Activated naive CD4-positive, alpha-beta T cell treated with anti-CD3 and anti-CD28 coated beads, Interleukin-2, amount 50 U/mL, for 16 hours (primary cell): ENCODE measurements around the gene PALM3.

Experiments
- DNase-seq: peaks from one replicate; pipeline ENCODE4 v3.0.0-alpha.2; 2020

Gene PALM3, protein sequence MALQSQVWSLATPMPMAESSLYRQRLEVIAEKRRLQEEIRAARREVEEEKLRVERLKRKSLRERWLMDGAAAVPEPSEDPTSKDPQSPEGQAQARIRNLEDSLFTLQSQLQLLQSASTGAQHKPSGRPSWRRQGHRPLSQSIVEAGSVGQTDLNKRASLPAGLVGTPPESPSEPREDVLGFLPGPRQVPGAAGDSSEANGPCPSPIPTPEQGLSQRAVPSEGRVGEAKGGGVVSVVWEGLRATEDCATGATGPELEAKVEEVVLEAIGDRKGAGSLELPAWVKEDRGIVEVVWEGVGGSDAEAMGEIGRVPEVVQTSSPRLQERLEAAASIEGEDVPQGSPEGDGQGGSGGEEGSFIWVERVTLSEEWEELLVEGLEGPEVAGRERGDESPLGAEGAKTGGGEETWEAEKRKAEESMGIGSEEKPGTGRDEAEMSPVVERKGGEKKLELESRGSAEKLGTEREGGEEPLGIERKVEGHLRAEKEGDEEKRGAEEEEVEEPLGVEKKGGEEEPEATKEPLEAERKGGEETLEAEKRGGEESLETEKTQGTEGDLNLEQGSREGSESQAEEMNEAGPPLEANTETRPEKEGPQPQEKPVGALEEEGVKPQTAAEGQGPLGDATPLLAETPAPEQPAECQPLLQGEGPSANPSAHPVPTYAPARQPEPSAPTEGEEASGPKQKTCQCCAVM

DNA sequence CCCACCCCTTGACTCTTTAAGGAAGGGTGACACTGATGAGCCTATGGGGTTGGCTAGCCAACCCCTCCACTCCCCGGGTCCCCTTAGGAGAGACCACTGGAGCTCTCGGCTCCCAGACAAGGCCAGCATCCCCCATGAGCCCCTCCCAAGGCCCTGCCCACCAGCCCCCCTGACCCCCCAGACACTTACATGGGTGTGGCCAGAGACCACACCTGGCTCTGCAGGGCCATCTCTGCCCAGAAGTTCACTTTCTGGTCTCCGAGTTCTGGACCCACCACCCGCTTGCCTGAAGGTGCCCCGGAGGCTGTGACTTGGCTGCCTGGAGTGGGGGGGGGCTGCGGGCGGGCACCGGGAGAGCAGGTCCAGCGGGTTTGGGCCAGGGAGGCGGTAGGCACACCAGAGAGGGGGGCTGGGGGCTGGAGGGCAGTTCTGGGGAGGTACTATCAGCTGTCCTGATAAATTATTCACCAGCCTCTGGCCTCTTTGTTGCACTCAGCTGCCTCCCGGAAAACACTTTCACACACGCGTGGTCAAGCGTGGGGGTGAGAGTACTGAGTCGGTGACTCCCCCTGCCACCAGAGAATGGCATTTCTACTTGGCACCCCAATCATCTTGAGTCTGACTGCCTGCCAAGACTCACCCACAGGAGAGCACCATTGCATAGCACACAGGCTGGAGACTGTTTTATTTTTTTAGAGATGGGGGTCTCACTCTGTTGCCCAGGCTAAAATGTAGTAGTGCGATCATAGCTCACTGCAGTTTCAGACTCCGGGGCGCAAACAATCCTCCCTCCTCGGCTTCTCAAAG, at the start of gene PALM3:
Gene PALM3, minus strand, starts transcription at position 326 of the 807 bp plus-strand sequence. Its CDS starts 96 bp downstream, at position 230.
- no peak for DNase-seq

DNA sequence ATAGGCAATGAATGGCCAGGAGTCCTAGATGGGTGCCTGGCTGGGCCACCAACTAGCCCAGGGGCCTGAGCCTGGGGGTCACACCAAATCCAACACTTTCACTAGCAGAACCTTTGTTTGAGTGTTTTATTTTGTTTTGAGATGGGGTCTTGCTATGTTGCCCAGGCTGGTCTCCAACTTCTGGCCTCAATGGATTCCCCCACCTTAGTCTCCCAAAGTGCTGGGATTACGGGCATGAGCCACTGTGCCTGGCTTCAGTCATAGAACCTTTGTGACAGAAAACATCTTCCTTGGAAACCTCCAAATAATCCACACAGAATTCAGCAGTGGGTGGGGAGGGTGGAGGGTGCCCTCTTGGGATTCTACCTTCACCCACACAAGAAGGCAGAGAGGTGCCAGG, 49.6 kb upstream of the PALM3 start:
- DNase-seq, result no peak

DNA sequence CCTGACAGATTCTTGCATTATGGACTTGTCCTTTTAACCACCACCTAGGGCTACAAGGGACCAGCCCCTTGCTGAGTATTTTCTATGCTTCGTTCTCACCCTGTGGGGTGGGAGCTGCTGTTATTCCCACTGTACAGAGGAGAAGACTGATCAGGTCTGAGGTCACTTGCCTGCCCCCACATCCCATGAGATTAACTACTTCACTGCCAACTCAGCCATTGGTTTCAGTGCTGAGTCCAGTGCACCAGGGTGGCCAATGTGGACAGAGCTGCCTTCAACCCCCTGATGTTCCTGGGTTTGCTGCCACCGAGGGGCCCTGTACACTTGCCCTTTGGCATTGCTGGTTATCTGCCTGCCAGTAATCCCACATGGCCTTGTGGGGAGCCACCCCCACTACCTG, 48.8 kb upstream of the PALM3 start:
- DNase-seq, result no peak

DNA sequence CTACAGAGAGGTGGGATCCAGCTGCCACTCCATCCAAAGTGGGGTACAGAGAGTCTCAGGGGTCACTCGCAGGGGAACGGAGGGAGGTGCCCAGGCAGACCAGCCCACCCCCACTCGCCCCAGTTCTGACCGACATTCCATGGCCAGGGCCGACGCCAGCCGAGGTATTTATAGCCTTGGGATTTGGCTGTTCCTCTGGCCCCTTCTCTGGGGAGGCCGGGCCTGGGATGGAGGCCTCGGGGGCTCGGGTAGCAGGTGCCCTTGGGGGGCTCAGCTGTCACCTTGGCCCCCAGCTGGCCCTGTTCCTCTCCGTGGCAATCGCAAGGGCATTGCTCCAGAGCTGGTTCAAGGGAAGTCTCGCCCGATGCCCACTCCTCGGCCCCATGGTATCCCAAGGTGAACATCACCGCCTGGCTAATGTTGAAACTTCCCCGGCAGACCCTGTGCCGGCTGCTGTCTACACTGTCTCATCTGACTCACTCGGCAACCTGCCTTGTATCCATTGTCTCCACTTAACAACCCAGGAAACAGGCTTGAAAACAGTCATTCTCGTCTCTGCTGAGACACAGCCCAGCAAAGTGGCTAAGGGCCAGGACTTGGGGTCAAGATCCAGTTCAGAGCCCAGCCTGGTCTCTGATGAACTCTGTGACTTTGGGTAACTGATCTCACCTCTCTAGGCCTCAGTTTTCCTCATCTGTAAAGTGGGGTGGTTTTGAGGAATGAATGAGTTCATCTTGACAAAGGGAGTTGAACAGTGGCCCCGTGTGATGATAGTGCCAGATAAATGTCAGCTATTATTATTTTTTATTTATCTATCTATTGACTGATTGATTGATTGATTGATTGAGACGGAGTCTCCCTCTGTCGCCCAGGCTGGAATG, 45.9 kb upstream of the PALM3 start:
- no peak for DNase-seq

DNA sequence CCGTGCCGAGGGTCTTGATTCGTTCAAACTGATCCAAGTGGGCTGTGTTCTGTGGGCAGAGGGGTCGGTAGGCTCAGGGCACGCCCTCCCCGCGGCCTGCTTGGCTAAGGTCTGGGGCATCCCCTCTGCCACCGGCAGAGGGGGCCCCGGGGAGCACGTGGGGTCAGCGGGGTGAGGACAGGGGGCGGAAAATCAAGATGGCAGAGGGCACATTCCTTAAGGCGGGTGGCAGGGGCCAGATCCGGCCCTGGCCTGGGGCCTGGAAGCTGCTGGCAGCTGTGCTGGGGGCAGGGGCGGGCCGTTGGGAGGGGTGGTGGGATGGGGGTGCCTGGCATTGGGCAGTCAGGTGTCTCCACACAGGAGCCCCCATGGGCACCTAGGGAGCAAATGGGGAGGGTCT, 45.0 kb upstream of the PALM3 start:
- DNase-seq, result no peak

DNA sequence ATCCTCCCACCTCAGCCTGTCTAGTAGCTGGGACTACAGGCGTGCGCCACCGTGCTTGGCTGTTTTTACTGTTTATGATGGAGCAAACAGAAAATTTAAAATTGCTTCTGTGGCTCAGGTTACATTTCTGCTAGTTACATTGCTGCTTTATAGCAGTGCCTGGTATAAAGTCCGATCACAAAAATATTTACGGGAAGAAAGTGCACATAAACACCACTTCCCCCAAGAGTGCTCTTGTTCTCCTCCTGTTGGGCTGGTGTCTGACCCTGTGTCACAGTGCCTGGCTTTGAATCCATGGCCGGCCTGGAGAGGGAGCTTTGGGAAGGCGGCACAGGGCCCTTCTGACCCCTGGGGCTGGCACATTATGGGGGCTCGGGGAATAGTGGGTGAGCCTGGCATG, 43.8 kb upstream of the PALM3 start:
- DNase-seq, result no peak

DNA sequence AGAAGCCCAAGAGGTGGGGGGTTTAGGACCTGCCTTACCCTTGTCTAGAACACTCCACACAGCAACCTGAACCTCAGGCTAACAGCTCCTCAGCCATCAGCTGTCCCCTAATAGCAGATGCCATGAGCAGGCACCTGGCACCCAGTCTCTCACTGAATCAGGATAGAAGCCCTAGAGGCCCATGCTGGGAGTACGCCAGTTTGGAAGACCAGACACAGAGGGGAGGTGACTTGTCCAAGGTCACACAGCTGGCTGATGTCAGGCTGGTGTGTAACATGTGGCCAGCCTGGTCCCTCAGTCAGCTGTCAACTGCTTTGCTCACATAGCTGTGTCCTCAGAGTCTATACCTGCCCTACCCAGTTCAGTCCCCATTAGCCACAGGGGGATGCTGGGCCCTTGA, 41.4 kb upstream of the PALM3 start:
- DNase-seq, result no peak

DNA sequence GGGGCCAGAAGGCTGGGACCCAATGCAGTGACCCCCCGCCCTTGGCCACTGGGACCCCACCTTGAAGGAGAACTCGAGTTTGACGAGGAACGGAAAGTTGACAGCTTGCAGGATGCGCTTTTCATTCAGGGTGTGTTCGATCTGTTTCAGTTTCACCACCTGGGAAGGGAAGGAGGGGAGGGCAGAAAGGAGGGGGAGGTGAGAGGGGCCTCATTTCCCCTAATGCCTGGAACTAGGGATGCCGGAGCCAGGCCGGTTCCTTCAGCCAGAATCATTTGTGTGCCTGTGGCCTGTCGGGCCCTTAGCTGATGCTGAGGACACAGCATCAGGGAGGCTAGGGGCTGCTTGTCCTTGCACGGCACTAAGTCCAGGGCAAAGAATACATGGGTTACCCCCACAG, 40.9 kb upstream of the PALM3 start:
- no peak for DNase-seq

DNA sequence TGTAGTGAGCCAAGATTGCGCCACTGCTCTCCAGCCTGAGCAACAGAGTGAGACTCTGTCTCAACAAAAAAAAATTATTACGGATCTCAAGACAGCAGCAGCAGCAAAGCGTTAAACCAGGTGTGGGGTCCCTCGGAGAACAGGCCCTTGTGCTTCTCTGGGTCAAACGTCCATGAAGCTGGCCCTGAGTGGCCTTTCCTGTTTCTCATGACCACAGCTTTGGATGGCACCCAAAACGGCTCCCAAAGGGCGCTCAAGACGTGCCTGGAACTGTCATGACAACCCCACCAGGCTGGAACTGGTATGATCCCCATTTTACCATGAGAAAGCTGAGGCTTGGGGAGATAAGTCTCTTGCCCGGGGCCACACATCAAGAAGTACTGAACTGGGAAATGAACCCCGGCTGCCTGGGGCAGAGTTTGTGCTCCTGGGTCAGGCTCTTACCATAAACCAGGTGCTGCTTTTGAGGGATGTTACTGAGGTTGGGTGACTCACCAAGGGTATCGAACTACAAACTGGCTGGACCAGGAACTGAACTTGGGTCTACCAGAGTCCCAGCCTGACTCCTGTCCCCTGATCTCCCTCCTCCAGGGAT, 40.3 kb upstream of the PALM3 start:
- DNase-seq, result no peak

DNA sequence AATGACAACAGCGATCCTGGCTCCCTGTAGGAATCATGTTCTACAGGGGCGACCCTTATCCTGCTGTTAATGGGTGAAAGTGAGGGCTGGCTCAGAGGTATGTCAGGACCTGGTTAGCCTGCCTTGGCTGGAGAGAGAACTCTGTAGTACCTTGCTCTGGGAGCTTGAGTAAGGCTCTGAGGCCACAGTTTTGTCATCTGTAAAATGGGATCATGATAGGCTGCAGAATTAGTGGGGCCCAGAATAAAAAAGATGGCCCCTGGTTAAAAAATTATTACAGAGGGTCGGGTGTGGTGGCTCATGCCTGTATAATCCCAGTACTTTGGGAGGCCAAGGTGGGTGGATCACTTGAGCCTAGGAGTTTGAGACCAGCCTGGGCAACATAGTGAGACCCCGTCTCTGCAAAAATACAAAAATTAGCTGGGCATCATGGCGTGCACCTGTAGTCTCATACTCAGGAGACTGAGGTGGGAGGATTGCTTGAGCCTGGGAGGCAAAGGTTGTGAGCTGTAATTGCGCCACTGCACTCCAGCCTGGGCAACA, 39.2 kb upstream of the PALM3 start:
- no peak for DNase-seq

DNA sequence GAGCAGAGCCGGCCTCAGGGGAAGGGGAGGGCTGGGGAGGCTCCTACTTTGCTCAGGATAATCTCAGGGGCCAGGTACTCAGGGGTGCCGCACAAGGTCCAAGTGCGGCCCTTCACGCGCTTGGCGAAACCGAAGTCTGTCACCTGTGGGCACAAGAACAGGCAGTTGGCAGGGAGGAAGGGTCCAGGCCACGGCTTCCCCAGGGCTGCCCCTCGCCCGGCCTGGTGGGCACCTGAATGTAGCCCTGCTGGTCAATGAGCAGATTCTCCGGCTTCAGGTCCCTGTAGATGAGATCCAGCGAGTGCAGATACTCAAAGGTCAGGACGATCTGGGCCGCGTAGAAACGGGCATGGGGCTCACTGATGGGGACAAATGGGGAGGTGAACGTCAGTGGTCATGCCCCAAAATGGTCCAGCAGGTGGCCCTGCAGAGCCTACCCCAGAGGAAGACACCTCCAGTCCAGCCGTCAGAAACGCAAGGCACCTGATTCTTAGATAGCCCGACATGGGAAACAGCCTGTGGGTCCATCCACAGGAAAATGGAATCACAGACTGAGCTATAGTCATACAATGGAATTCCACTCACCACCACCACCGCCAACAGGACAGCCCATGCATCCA, 35.8 kb upstream of the PALM3 start:
- no peak for DNase-seq

DNA sequence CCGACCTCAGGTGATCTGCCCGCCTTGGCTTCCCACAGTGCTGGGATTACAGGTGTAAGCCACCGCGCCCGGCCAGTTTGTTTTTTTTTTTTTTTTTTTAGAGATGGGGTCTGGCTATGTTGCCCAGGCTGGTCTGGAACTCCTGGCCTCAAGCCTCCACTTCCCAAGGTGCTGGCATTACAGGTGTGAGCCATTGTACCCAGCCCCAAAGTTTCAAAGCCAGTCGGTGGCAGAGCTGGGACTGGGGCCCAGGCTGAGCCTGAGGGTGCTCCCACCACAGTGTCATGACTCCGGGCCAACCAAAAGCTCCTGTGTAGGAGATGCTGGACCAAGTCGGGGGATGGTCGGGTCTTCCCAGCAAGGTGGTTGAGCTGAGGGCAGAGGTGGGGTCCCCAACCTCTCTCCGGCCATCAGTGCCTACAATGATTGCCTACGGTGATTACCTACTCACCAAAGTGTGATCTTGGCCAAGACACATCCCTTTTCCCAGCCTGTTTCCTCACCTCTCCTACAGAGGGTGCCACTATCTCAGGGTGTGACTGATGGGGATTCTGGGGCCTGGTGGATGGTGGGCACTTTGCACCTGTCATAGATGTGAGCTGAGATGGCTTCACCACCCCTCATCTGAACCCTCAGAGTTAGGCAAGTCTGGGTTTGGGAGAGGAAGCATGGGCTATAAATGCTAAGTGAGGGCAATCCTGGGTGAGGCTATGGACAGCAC, 34.6 kb upstream of the PALM3 start:
- no peak for DNase-seq

DNA sequence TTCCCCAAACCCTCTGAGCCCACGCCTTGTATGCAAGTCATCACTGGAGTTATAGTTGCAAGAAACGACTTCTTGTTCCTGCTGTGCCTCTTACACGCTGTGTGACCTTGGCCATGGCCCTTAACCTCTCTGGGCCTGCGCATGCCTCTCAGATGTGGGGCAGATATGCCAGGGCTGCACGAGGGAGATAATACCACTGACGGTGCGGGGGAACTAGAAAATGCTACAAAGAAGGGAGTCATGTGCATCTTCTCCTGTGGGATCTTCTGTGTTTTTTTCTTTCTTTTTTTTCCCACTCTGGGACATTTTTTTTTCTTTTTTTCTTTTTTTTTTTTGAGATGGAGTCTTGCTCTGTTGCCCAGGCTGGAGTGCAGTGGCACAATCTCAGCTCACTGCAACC, 33.0 kb upstream of the PALM3 start:
- no peak for DNase-seq

DNA sequence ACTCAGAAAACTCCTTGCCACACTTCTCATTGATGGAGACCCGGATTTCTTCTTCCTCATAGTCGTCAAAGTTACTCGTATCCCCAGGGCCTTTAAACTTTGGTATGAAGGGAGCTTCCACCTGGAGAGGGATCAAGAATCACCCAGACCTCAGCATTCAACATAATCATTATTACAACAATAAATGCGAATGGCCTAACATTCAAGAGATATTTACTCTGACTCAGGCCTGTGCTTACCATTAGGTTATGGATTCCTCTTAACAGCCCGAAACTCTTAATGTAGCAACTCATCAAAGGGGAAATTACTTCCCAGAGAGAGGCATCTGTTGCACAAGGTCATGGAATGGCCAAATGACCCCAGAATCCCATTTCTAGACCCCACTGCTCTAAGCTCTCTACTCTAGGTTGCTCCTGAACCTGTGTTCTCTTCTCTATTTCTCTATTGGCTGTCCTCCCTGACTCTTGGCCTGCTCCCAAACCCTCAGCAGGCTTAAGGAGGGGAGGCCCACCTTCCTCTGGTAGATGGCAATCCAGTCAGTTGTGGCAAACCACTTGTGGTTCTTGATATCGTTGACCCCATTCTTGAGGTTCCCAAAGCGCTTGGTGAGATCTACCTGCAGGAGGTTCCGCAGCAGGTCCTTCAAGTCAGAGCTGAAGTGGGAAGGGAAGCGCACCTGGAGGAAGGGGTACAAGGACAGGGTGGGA, 31.4 kb upstream of the PALM3 start:
- no peak for DNase-seq

DNA sequence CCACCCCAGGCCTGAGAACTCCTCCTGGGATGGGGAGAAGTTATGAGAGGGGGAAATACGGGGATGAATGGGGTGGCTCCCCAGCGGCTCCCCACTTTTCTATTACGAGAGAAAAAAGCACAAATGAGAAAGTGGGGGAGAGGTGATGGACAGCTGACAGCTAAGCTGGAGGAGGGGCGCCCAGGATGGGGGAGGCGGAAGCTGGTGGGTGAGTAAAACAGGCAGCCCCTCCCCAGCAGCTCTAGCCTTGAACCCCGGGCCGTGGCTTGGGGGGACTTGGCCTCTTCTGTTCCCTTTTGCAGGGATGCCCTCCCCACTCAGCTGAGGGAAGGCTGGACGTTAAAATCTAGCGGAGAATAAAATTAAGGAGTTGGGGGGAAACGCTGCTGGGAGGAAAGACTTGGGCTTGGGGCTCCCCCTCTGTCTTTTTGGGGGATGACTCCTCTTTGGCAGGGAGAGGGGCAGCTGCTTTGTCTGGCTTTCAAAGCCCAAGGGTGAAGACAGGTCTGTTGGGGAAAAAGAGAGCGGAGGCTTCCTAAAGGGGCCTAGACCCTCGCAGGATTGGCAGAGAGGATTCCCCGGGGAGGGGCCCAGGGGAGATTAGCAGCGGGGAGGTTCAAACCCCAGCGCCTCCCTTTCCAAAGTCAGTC, 30.1 kb upstream of the PALM3 start:
- DNase-seq, result peak; percentile 51

DNA sequence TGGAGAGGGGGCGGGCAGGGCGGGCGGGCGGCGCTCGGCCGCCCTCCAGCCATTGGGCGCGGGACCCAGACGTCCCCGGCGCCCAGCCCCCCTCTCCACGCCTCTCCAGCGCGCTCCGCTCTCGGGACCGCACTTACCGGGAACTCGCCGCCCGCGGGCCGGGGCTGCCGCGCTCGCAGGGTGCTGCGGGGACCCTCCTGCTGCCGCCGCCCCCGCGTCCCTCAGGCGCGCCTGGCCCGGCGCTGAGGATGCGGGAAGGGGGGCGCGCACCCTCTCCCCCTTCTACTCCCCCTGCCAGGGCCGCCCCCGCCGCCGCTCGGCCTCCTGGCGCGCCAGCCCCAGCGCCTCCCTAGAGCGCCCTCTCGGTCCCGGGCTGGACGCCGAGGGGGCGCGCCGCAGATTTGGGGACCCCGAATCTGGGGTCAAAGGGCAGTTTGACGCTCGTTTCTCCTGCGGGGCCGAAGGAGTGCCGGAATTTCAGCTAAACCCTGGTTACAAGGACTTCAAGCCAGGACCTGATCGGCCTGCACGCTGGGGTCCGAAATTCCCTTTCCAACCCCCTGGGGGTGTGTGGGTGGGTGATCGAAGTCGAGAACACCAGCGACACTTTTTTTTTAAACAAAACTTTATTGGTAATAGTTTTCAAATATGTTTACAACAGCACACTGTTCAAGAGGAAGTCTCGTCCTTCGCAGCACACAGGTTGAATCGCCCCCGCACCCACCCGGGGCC, 29.4 kb upstream of the PALM3 start:
- peak; percentile 67 for DNase-seq

DNA sequence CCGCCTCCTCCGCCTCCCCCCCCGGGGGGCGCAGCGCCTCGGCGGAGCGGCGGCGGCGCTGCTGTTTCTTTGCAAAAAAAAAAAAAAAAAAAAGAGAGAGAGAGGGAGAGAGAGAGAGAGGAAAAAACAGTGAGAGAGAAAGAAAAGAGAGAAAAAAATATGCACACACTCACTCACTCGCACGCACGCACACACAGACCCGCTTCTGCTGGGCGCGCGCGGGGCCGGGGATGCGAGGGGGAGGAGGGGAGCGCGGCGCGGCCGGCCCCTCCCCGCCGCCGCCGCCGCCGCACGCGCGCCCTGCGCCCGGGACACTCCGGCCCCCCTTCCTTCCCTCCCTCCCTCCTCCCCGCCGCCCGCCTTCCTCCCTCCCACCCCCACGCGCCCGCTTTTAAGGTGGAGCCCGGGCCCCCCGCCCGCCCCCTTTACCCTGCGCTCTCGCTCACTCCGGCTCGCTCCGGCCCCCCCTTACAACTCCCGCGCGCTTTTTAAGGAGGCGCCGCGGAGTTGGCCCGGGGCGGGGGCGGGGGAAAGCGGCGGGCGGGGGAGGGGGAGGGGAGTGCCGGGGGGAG, 28.7 kb upstream of the PALM3 start, which contains the start of gene SAMD1:
Gene SAMD1, minus strand, starts transcription at position 243 of the 572 bp plus-strand sequence.
- DNase-seq, result peak; percentile 87
